Measurements from ENCODE around the gene MLKL. TPM values are rescaled to one million over a fixed set of nuclear protein-coding genes. Genes with fewer than 3 reads are reported as not detected.

The MLKL gene
- total RNA-seq, 3 donors from 2014 or later = 13.3 to 22.6 (median 14.9) TPM

DNA sequence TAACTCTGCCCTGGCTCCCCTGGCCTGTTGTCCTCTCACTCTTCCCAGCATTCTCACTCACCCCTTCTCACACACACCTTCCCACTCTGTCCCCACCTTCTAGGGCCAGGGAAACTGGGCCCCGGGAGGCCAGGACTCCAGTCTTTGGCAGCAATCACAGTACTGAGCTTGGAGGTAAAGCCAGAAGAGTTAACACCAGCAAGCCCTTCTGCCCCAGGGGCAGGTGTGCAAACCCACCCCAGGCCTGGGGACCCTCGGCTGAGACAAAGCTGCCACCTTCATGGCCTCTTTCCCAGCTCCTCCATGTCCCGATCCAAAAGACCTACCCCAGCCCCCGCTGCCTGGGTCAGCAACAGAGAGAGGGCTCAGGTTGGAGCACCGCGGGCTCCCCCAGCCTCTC, 36.9 kb upstream of the MLKL start:
- Histone ChIP-seq H3K4me1 (peaks cover 0 to 3% of the 10 kb centered on the region in 2 donors), H3K4me3 (no peak overlapping the region), H3K27me3 (no peaks in the 10 kb centered on the region), H3K36me3 (no peaks in the 10 kb centered on the region), H3K9me3 (no peaks in the 10 kb centered on the region), H3K27ac (no peak overlapping the region)
- no peak for TF ChIP-seq POLR2A (IDR thresholded peaks at IDR 0.05)
- TF ChIP-seq, protein P1, sequence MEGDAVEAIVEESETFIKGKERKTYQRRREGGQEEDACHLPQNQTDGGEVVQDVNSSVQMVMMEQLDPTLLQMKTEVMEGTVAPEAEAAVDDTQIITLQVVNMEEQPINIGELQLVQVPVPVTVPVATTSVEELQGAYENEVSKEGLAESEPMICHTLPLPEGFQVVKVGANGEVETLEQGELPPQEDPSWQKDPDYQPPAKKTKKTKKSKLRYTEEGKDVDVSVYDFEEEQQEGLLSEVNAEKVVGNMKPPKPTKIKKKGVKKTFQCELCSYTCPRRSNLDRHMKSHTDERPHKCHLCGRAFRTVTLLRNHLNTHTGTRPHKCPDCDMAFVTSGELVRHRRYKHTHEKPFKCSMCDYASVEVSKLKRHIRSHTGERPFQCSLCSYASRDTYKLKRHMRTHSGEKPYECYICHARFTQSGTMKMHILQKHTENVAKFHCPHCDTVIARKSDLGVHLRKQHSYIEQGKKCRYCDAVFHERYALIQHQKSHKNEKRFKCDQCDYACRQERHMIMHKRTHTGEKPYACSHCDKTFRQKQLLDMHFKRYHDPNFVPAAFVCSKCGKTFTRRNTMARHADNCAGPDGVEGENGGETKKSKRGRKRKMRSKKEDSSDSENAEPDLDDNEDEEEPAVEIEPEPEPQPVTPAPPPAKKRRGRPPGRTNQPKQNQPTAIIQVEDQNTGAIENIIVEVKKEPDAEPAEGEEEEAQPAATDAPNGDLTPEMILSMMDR (IDR thresholded peaks at IDR 0.05) = no peak
- TF ChIP-seq POLR2AphosphoS5 (IDR thresholded peaks at IDR 0.05) = no peak
- no peak for DNase-seq (ENCODE audit: low spot score in 2 of 2)
- intact Hi-C loops (cut with DNase I; ENCODE audit: low total_unique reads) = loop anchor here (10.0 kb wide), 1 partner anchor 603 kb away; no protein-coding TSS in a partner anchor

- H3K36me3 ChIP-seq = no peaks in the 10 kb centered on the region
- intact Hi-C loops (cut with DNase I; ENCODE audit: low total_unique reads) = loop anchor here (10.0 kb wide), 1 partner anchor 602 kb away; no protein-coding TSS in a partner anchor
- TF ChIP-seq POLR2A (IDR thresholded peaks at IDR 0.05) = no peak
- TF ChIP-seq, protein P1 (IDR thresholded peaks at IDR 0.05) = no peak
- no peak for TF ChIP-seq POLR2AphosphoS5 (IDR thresholded peaks at IDR 0.05)
- H3K4me1 ChIP-seq = no peaks in the 10 kb centered on the region
- H3K27me3 ChIP-seq = no peaks in the 10 kb centered on the region
- DNase-seq (ENCODE audit: low spot score in 2 of 2) = no peak
- H3K4me3 ChIP-seq = no peak overlapping the region
- H3K27ac ChIP-seq = no peak overlapping the region
- H3K9me3 ChIP-seq = no peaks in the 10 kb centered on the region
Measured at GRCh38 chr16:74736531-74737157, 36.0 kb upstream of the MLKL start.

- intact Hi-C loops (cut with DNase I; ENCODE audit: low total_unique reads) = loop anchor here (10.0 kb wide), 1 partner anchor 601 kb away; no protein-coding TSS in a partner anchor
- no peak for DNase-seq (ENCODE audit: low spot score in 2 of 2)
- no peaks in the 10 kb centered on the region for H3K27me3 ChIP-seq
- H3K36me3 ChIP-seq = no peaks in the 10 kb centered on the region
- H3K9me3 ChIP-seq = no peaks in the 10 kb centered on the region
- H3K27ac ChIP-seq = no peak overlapping the region
- no peak overlapping the region for H3K4me3 ChIP-seq
- H3K4me1 ChIP-seq = no peaks in the 10 kb centered on the region
- TF ChIP-seq POLR2A (IDR thresholded peaks at IDR 0.05) (no peak), POLR2AphosphoS5 (IDR thresholded peaks at IDR 0.05) (no peak)
- TF ChIP-seq, protein P1 (IDR thresholded peaks at IDR 0.05) = no peak
Measured at GRCh38 chr16:74735554-74735953, 34.9 kb upstream of the MLKL start.

DNA sequence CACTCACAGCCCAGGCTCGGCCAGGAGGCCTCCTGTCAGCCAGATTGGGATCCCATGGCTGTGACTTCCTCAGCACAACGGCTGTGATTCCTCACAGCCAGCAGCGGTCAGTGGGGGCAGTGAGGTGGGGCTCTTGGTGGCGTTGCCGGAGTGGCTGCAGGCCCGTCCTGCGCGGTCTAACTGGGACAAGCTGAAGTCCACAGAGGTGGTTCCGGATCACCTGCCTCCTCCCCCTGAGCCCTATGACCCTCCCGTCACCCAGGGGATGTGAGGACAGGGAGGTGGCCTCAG, 34.4 kb upstream of the MLKL start:
- no peaks in the 10 kb centered on the region for H3K36me3 ChIP-seq
- no peak for TF ChIP-seq POLR2AphosphoS5 (IDR thresholded peaks at IDR 0.05)
- TF ChIP-seq POLR2A (IDR thresholded peaks at IDR 0.05) = no peak
- TF ChIP-seq, protein P1 (IDR thresholded peaks at IDR 0.05) = no peak

DNA sequence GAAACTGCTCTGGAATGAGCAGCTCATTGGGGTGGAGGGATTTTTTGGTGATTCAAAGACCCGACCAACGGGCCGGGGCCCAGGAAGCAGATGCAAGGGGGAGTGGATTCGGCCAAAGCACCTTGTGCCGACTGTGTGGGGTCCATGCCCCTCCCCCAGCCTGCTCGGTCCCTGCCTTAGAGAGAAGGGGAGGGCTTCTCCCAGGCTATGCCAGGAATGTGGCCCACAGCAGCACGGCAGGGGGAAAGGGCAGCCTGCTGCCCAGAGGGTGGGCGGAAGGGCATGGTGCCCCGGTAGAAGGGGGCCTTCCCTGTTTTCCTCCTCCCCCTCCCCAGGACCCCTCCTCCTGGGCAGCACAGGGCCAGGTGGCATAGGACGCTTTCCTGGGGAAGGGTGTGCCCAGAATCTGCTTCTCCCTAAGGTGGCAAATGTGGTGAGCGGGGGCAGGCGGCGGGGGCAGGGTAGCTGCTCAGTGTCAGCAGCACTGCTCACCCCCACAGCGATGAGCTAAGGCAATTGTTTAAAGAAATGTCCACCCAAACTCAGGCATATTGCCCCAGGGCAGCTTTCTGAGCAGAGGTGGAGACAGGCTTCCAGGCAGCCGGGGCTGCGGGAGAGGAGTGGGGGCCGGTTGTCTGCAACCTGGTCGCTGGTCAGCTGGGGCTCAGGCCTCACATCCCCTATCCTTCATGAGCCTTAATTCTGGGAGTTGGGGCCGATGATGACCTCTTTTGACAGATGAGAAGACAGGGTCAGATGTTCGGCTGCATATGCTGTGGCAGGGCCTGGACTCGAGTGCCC, 33.9 kb upstream of the MLKL start:
- Histone ChIP-seq H3K9me3 (no peaks in the 10 kb centered on the region), H3K27ac (no peak overlapping the region), H3K4me3 (no peak overlapping the region), H3K4me1 (peaks cover 0 to 9% of the 10 kb centered on the region in 2 donors), H3K36me3 (no peaks in the 10 kb centered on the region), H3K27me3 (no peaks in the 10 kb centered on the region)
- TF ChIP-seq POLR2AphosphoS5 (IDR thresholded peaks at IDR 0.05) = no peak
- no peak for TF ChIP-seq POLR2A (IDR thresholded peaks at IDR 0.05)
- TF ChIP-seq, protein P1 (IDR thresholded peaks at IDR 0.05) = no peak
- no peak for DNase-seq (ENCODE audit: low spot score in 2 of 2)
- intact Hi-C loops (cut with DNase I; ENCODE audit: low total_unique reads) = loop anchor here (10.0 kb wide), 1 partner anchor 600 kb away; no protein-coding TSS in a partner anchor

More for the DNA sequence above, 34.4 kb upstream of the MLKL start:
- Histone ChIP-seq H3K4me1 (peaks cover 0 to 3% of the 10 kb centered on the region in 2 donors), H3K9me3 (no peaks in the 10 kb centered on the region), H3K4me3 (no peak overlapping the region), H3K27ac (no peak overlapping the region), H3K27me3 (no peaks in the 10 kb centered on the region)
- intact Hi-C loops (cut with DNase I; ENCODE audit: low total_unique reads) = loop anchor here (10.0 kb wide), 1 partner anchor 600 kb away; no protein-coding TSS in a partner anchor
- no peak for DNase-seq (ENCODE audit: low spot score in 2 of 2)

Data from breast epithelium (tissue), 4 donors.